Measurements from ENCODE around the gene ST8SIA1. TPM values are rescaled to one million over a fixed set of nuclear protein-coding genes. Genes with fewer than 3 reads are reported as not detected.

The ST8SIA1 gene
- total and polyA plus RNA-seq, 2 of the 8 experiments (the other 6 are each of a cell fraction or from before 2014, with no cell fraction given) = 1.9 to 4.4 TPM

DNA sequence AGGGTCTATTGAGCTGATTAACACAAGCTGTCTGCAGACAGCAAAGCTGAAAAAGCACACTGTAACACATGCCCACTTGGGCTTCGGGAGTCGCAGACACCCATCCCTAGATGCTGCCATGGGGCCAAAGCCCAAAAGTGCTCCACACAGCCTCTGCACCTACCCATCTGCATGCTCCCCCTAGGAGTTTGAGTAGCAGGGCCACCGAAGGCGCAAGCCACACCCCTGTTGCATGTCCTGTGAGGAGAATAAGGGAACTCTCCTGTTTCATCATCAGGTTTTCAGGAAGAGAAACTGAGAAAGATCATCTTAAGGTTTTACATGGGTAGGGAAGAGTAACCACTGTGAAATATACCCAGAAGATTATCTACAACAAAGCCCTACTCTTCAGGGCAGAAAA lies 5.6 kb upstream of the ST8SIA1 start:
- Histone ChIP-seq H2BK120ac (replicated peaks; ENCODE audit: low read depth, low read length) (no peak overlapping the region), H3K4me1 (replicated peaks in 1 of 4; ENCODE audit: control insufficient read depth in 3 of 4, insufficient read depth in 4 of 4, low read length in 3 of 4) (no peaks in the 10 kb centered on the region), H3K23me2 (ENCODE audit: low read depth, low read length) (peaks cover 4% of the 10 kb centered on the region), H2AFZ (ENCODE audit: low read length) (no peak overlapping the region), H3K4me2 (ENCODE audit: insufficient read depth in 1 of 2, low read depth in 2 of 2, low read length in 2 of 2) (no peak overlapping the region), H4K8ac (ENCODE audit: extremely low read depth, insufficient read depth, low read length) (peak overlapping the region; percentile 62; the same call in 1 of the 2 replicates), H3K27ac (ENCODE audit: low read depth, low read length) (no peak overlapping the region), H3K4ac (replicated peaks; ENCODE audit: insufficient read length, low read depth, low read length) (no peak overlapping the region), H4K91ac (replicated peaks; ENCODE audit: insufficient read length, low read length) (no peak overlapping the region), H3K9me3 (ENCODE audit: insufficient read depth in 2 of 2, low read depth in 1 of 2, low read length in 1 of 2) (no peaks in the 10 kb centered on the region), H2BK20ac (ENCODE audit: low read length) (no peak overlapping the region), H3K27me3 (replicated peaks in 1 of 4; ENCODE audit: control insufficient read depth in 3 of 4, extremely low read depth in 1 of 4, insufficient read depth in 3 of 4, low read length in 3 of 4) (no peaks in the 10 kb centered on the region), H3K36me3 (ENCODE audit: control insufficient read depth in 2 of 4, insufficient read depth in 4 of 4, low read length in 3 of 4) (no peaks in the 10 kb centered on the region), H4K20me1 (replicated peaks in 1 of 2; ENCODE audit: control insufficient read depth in 1 of 2, insufficient read depth in 2 of 2, low read length in 2 of 2) (no peaks in the 10 kb centered on the region), H3K14ac (ENCODE audit: insufficient read length) (no peak overlapping the region), H3K9ac (replicated peaks in 1 of 4; ENCODE audit: extremely low read depth in 1 of 4, low read depth in 3 of 4, low read length in 3 of 4) (no peak overlapping the region), H4K5ac (ENCODE audit: insufficient read length, low read depth, low read length) (no peak overlapping the region), H3K4me3 (ENCODE audit: extremely low read depth in 1 of 4, insufficient read depth in 2 of 4, low read depth in 3 of 4, low read length in 4 of 4) (no peak overlapping the region), H3K23ac (ENCODE audit: insufficient read length) (no peak overlapping the region), H3K18ac (ENCODE audit: extremely low read depth, low read length) (no peak overlapping the region), H2BK5ac (ENCODE audit: low read depth, low read length) (no peak overlapping the region), H2BK12ac (ENCODE audit: low read depth, low read length) (no peak overlapping the region), H3K79me2 (ENCODE audit: control insufficient read depth in 1 of 2, insufficient read depth in 2 of 2, low read length in 2 of 2) (no peaks in the 10 kb centered on the region), H3K79me1 (ENCODE audit: low read depth, low read length) (no peaks in the 10 kb centered on the region), H2BK15ac (ENCODE audit: low read length) (no peak overlapping the region), H3K56ac (replicated peaks; ENCODE audit: insufficient read length, low read depth, low read length) (no peak overlapping the region), H2AK5ac (ENCODE audit: low read depth, low read length) (no peak overlapping the region)
- CTCF ChIA-PET (ENCODE audit: partially characterized antibody) = interaction anchor here (0.9 to 1.5 kb wide), 3 partner anchors 108 to 351 kb away, joined by 3 to 4 read pairs (median 3); no protein-coding TSS in a partner anchor
- no peak for DNase-seq (ENCODE audit: low read depth in 1 of 2, low spot score in 2 of 2)
- TF ChIP-seq SRF (IDR thresholded peaks at IDR 0.05; ENCODE audit: low read depth, low read length) = no peak
- TF ChIP-seq RNF2 (IDR thresholded peaks at IDR 0.05; ENCODE audit: borderline replicate concordance, low read depth, low read length, missing control alignments, poor library complexity, severe bottlenecking) = no peak
- TF ChIP-seq SAP30 (IDR thresholded peaks at IDR 0.05; ENCODE audit: insufficient read depth, insufficient replicate concordance, low read length) = no peak
- FAIRE-seq = no peak
- WGBS, 2 experiments (ENCODE audit: extremely low coverage in 1 of 2, insufficient coverage in 1 of 2, insufficient read length in 1 of 2, insufficient replicate concordance in 2 of 2, low coverage in 1 of 2, low lambda C conversion rate in 2 of 2, missing lambda C conversion rate in 1 of 2) = 90% methylated on average over 4 of the region's 4 CpGs; no CpG with 5 or more reads in 1 of the 2 experiments
- POLR2A ChIA-PET (ENCODE audit: partially characterized antibody) = no interaction called here
